ENCODE data around the gene RPTOR. TPM values are rescaled to one million over a fixed set of nuclear protein-coding genes. Genes with fewer than 3 reads are reported as not detected.

RPTOR gene
- total RNA-seq, 6 experiments from 2014 or later: 34.4 to 39.2 (median 35.5) TPM

- H3K4me1 Mint-ChIP-seq (ENCODE audit: low read depth): peaks cover 20% of the 10 kb centered on the region
- H3K36me3 Mint-ChIP-seq (ENCODE audit: low read depth): no peaks in the 10 kb centered on the region; the same call in none of the 2 replicates
These were observed 148.4 kb downstream of the RPTOR start for GRCh38 chr17:80692931-80693467.

GRCh38 chr17:80693511-80693910 lies 148.9 kb downstream of the RPTOR start:
- Mint-ChIP-seq H3K27ac (0 out of 2 replicates have a peak overlapping the region, but pooled peaks have one; percentile 6), H3K4me1 (ENCODE audit: low read depth) (peaks cover 20% of the 10 kb centered on the region)

More at GRCh38 chr17:80692931-80693467, 148.4 kb downstream of the RPTOR start:
- peaks cover 7% of the 10 kb centered on the region for H3K27me3 Mint-ChIP-seq (ENCODE audit: insufficient read depth)
- TF ChIP-seq CTCF (IDR thresholded peaks at IDR 0.05): no peak
- no peak overlapping the region for H3K4me3 Mint-ChIP-seq
- no peak for DNase-seq
- no peaks in the 10 kb centered on the region for H3K9me3 Mint-ChIP-seq
- 0 out of 2 replicates have a peak overlapping the region, but pooled peaks have one; percentile 6 for H3K27ac Mint-ChIP-seq

GRCh38 chr17:80694085-80694991 lies 149.7 kb downstream of the RPTOR start:
- TF ChIP-seq CTCF (IDR thresholded peaks at IDR 0.05): no peak
- DNase-seq: no peak
- peaks cover 7% of the 10 kb centered on the region for H3K27me3 Mint-ChIP-seq (ENCODE audit: insufficient read depth)
- no peaks in the 10 kb centered on the region; the same call in none of the 2 replicates for H3K36me3 Mint-ChIP-seq (ENCODE audit: low read depth)
- H3K27ac Mint-ChIP-seq: no peak overlapping the region
- no peak overlapping the region for H3K4me3 Mint-ChIP-seq
- no peaks in the 10 kb centered on the region for H3K9me3 Mint-ChIP-seq
- peaks cover 20% of the 10 kb centered on the region for H3K4me1 Mint-ChIP-seq (ENCODE audit: low read depth)

More at GRCh38 chr17:80693511-80693910, 148.9 kb downstream of the RPTOR start:
- no peaks in the 10 kb centered on the region; the same call in none of the 2 replicates for H3K36me3 Mint-ChIP-seq (ENCODE audit: low read depth)
- DNase-seq: no peak
- H3K27me3 Mint-ChIP-seq (ENCODE audit: insufficient read depth): peaks cover 7% of the 10 kb centered on the region
- no peaks in the 10 kb centered on the region for H3K9me3 Mint-ChIP-seq
- no peak overlapping the region for H3K4me3 Mint-ChIP-seq
- no peak for TF ChIP-seq CTCF (IDR thresholded peaks at IDR 0.05)

- Mint-ChIP-seq H3K36me3 (ENCODE audit: low read depth) (peaks cover 5% of the 10 kb centered on the region), H3K27ac (no peak overlapping the region), H3K4me3 (no peak overlapping the region), H3K27me3 (ENCODE audit: insufficient read depth) (peaks cover 8% of the 10 kb centered on the region), H3K4me1 (ENCODE audit: low read depth) (peaks cover 20% of the 10 kb centered on the region), H3K9me3 (peaks cover 6% of the 10 kb centered on the region; the same call in 1 of the 2 replicates)
- no peak for DNase-seq
- no peak for TF ChIP-seq CTCF (IDR thresholded peaks at IDR 0.05)
These were observed 150.6 kb downstream of the RPTOR start for GRCh38 chr17:80694992-80695912.

- Mint-ChIP-seq H3K27ac (no peak overlapping the region; the same call in 1 of the 2 replicates), H3K4me3 (no peak overlapping the region), H3K4me1 (ENCODE audit: low read depth) (peaks cover 20% of the 10 kb centered on the region), H3K9me3 (peaks cover 6% of the 10 kb centered on the region; the same call in 1 of the 2 replicates), H3K36me3 (ENCODE audit: low read depth) (peaks cover 12% of the 10 kb centered on the region), H3K27me3 (ENCODE audit: insufficient read depth) (peaks cover 8% of the 10 kb centered on the region)
- no peak for TF ChIP-seq CTCF (IDR thresholded peaks at IDR 0.05)
- DNase-seq: no peak
These were observed 151.3 kb downstream of the RPTOR start for GRCh38 chr17:80695979-80696378.

All from HFFc6 (cell line).